ENCODE data around the gene RFX3. TPM values are rescaled to one million over a fixed set of nuclear protein-coding genes. Genes with fewer than 3 reads are reported as not detected.

RFX3 gene
- total and polyA plus RNA-seq, 2 of the 13 experiments (the other 11 are each of a cell fraction or from before 2014, with no cell fraction given) = 2.7 to 5.3 TPM

DNA sequence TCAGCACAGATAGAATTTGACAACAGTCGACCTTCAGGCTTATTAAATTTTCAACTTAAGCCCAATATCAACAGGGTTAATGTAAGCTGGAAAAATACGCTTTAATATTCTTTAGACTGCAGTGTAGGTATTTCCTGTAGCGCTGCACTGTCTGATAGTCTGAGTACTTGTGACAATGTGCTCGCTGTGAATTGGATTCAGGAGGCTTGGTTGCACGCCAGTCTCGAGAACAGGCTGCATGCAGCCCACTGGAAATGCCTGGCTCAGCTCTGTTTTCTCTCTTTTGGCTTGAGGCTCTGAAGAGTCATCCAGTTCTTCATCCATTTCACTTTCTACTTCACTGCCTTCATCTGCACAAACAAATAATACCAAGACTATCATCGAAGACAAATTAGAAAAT is 300.9 kb downstream of the RFX3 start:
- ATAC-seq (no peak), DNase-seq (ENCODE audit: low spot score) (no peak), FAIRE-seq (no peak)
- no peak overlapping the region for H3K9ac ChIP-seq (ENCODE audit: insufficient read depth, low read depth, low read length)
- BruUV-seq (replicated peaks) = no TSS peak
- no peaks in the 10 kb centered on the region for H3K27me3 ChIP-seq (ENCODE audit: control insufficient read depth in 1 of 2, insufficient read depth in 2 of 2, low read length in 2 of 2)
- H2AFZ ChIP-seq (ENCODE audit: low read length) = no peak overlapping the region
- no peak overlapping the region for H3K27ac ChIP-seq (ENCODE audit: extremely low read length, insufficient read depth, low read length)
- no peaks in the 10 kb centered on the region for H3K4me1 ChIP-seq (ENCODE audit: insufficient read depth, low read length)
- H4K20me1 ChIP-seq (ENCODE audit: insufficient read depth, low read length) = no peaks in the 10 kb centered on the region
- in situ Hi-C loops (cut with HindIII; ENCODE audit: extremely low pct_ligation_motif_present, low pct_unique_long_range_greater_than_20kb) = no loop called here
- POLR2A ChIA-PET = no interaction called here
- CTCF ChIA-PET (ENCODE audit: low intra/inter-chr PET ratio, low total read pairs) = no interaction called here
- WGBS (ENCODE audit: low lambda C conversion rate) = 83% methylated on average over 7 of the region's 7 CpGs
- no peaks in the 10 kb centered on the region for H3K9me3 ChIP-seq (ENCODE audit: low read length)
- H3K4me2 ChIP-seq (ENCODE audit: low read depth, low read length) = no peak overlapping the region
- no peaks in the 10 kb centered on the region for H3K36me3 ChIP-seq (replicated peaks in 1 of 2; ENCODE audit: control insufficient read depth in 1 of 2, insufficient read depth in 2 of 2, low read length in 2 of 2)
- H3K79me2 ChIP-seq (ENCODE audit: insufficient read depth, low read length) = no peaks in the 10 kb centered on the region
- TF ChIP-seq ZKSCAN8 (CRISPR knock-in tag; IDR thresholded peaks at IDR 0.05; ENCODE audit: borderline replicate concordance) (no peak), EHMT2 (IDR thresholded peaks at IDR 0.05; ENCODE audit: borderline replicate concordance, low read depth, low read length) (no peak), ZNF775 (CRISPR knock-in tag; IDR thresholded peaks at IDR 0.05; ENCODE audit: borderline replicate concordance) (no peak), TCF12 (IDR thresholded peaks at IDR 0.05) (no peak), TCF12 (CRISPR knock-in tag; IDR thresholded peaks at IDR 0.05) (no peak), KLF12 (CRISPR knock-in tag; IDR thresholded peaks at IDR 0.05; ENCODE audit: borderline replicate concordance) (no peak), TMF1 (CRISPR knock-in tag; IDR thresholded peaks at IDR 0.05; ENCODE audit: low read depth) (no peak)
- TF ChIP-seq, protein P1, sequence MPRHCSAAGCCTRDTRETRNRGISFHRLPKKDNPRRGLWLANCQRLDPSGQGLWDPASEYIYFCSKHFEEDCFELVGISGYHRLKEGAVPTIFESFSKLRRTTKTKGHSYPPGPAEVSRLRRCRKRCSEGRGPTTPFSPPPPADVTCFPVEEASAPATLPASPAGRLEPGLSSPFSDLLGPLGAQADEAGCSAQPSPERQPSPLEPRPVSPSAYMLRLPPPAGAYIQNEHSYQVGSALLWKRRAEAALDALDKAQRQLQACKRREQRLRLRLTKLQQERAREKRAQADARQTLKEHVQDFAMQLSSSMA (CRISPR knock-in tag; IDR thresholded peaks at IDR 0.05) = no peak
- TF ChIP-seq, protein P2, sequence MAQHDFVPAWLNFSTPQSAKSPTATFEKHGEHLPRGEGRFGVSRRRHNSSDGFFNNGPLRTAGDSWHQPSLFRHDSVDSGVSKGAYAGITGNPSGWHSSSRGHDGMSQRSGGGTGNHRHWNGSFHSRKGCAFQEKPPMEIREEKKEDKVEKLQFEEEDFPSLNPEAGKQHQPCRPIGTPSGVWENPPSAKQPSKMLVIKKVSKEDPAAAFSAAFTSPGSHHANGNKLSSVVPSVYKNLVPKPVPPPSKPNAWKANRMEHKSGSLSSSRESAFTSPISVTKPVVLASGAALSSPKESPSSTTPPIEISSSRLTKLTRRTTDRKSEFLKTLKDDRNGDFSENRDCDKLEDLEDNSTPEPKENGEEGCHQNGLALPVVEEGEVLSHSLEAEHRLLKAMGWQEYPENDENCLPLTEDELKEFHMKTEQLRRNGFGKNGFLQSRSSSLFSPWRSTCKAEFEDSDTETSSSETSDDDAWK (CRISPR knock-in tag; IDR thresholded peaks at IDR 0.05) = no peak
- TF ChIP-seq, protein P3, sequence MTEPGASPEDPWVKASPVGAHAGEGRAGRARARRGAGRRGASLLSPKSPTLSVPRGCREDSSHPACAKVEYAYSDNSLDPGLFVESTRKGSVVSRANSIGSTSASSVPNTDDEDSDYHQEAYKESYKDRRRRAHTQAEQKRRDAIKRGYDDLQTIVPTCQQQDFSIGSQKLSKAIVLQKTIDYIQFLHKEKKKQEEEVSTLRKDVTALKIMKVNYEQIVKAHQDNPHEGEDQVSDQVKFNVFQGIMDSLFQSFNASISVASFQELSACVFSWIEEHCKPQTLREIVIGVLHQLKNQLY (CRISPR knock-in tag; IDR thresholded peaks at IDR 0.05) = no peak
- intact Hi-C loops (cut with micrococcal nuclease; ENCODE audit: unreplicated experiment) = no loop called here
- H3K4me3 ChIP-seq (replicated peaks in 1 of 3; ENCODE audit: insufficient read depth in 1 of 3, low read depth in 2 of 3, low read length in 3 of 3) = no peak overlapping the region

Measured in HepG2 (cell line).